ENCODE data around the gene PTPRN2.

DNA sequence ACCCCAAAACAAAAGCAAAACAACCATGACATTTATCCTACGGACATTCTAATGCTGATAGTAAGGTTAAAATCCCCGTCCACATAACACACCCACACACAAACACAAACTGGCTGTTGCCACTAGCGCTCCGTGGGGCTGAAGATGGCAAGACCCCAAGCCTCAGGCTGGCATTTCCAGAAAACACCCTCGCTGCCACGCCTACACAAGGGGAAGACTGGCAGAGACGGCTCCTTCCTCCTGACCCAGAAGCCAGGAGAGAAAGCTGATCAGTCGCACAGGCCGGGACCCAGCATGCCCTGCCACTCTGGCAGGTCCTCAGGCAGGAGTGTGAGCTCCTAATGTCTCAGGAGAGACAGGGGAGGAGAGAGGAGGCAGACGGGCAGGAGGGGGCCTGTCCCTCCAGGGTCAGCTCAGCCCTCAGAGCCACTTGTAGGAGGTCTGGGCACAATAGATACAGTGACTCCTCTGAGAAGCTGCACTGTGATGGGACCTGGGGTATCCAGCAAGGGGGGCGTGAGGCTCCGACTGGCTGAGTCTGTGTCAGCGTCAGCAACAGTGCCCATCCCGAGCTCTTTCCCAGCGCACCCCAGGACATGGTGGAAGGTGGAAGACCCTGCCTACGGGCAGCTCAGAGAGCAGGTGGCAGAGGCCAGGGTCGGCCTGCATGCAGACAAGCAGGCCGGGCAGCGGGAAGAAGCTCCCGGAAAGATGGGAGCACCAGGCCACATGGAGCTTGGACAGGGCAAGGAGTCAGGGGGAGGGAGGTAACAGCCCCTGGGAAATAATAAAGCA is 326.9 kb downstream of the PTPRN2 start:
- TF ChIP-seq CTCF (conservative IDR thresholded peaks at IDR 0.05; ENCODE audit: low read depth, low read length) (no peak), EZH2 (IDR thresholded peaks at IDR 0.05; ENCODE audit: borderline replicate concordance, low read depth, low read length, poor library complexity, severe bottlenecking) (no peak)

Measured in A673 (cell line).